ENCODE measurements around the gene NUB1.

Gene NUB1

GRCh38 chr7:151408839-151409666 lies 67.4 kb downstream of the NUB1 start:
- DNase-seq = peak; percentile 36

GRCh38 chr7:151409667-151410404 lies 68.2 kb downstream of the NUB1 start, which contains the start of gene WDR86:
WDR86 (minus strand) TSS chr7:151410038; CDS start chr7:151409589, 449 bp downstream.
- no peak for DNase-seq

GRCh38 chr7:151410405-151411390 lies 69.1 kb downstream of the NUB1 start:
- no peak for DNase-seq

- DNase-seq = peak; percentile 84
Measured at GRCh38 chr7:151411551-151411950, 69.9 kb downstream of the NUB1 start.

- DNase-seq = no peak
Measured at GRCh38 chr7:151412318-151412717, 70.7 kb downstream of the NUB1 start.

- DNase-seq = no peak
Measured at GRCh38 chr7:151413241-151413640, 71.6 kb downstream of the NUB1 start.

GRCh38 chr7:151415375-151416105 lies 73.9 kb downstream of the NUB1 start:
- DNase-seq = peak; percentile 100

- DNase-seq = peak; percentile 70
Measured at GRCh38 chr7:151416112-151416940, 74.7 kb downstream of the NUB1 start.

- peak; percentile 2 for DNase-seq
Measured at GRCh38 chr7:151416941-151417315, 75.3 kb downstream of the NUB1 start.

GRCh38 chr7:151420144-151420543 lies 78.5 kb downstream of the NUB1 start:
- no peak for DNase-seq

- no peak for DNase-seq
Measured at GRCh38 chr7:151422212-151422611, 80.6 kb downstream of the NUB1 start.

GRCh38 chr7:151423226-151423625 lies 81.6 kb downstream of the NUB1 start:
- no peak for DNase-seq

- DNase-seq = no peak
Measured at GRCh38 chr7:151423936-151424335, 82.3 kb downstream of the NUB1 start.

GRCh38 chr7:151424799-151425198 lies 83.2 kb downstream of the NUB1 start:
- DNase-seq = no peak

GRCh38 chr7:151425670-151426440 lies 84.2 kb downstream of the NUB1 start:
- DNase-seq = peak; percentile 25

- no peak for DNase-seq
Measured at GRCh38 chr7:151426441-151426903, 84.9 kb downstream of the NUB1 start.

- no peak for DNase-seq
Measured at GRCh38 chr7:151426904-151427704, 85.5 kb downstream of the NUB1 start.

GRCh38 chr7:151427705-151428377 lies 86.2 kb downstream of the NUB1 start:
- DNase-seq = no peak
